H9 (cell line): ENCODE results near the gene DHDH. TPM values are rescaled to one million over a fixed set of nuclear protein-coding genes. Genes with fewer than 3 reads are reported as not detected.

Experiments
- DNase-seq: peaks from one replicate; pipeline ENCODE4 v3.0.0-alpha.2; 2017
- H2AFZ ChIP-seq: one replicate; pipeline ENCODE4 v1.6.1; 2013; ENCODE audit warnings: mild to moderate bottlenecking, low read length, control low read depth, moderate library complexity
- H2AK5ac ChIP-seq: 2 replicates; pipeline ENCODE4 v1.6.1; 2013; ENCODE audit warnings: low read length, control low read depth, mixed read lengths; ENCODE audit not compliant: insufficient read length
- H2BK120ac ChIP-seq: one replicate; pipeline ENCODE4 v1.6.1; 2013; ENCODE audit warnings: low read depth, mild to moderate bottlenecking, low read length, control low read depth, inconsistent platforms; ENCODE audit not compliant: poor library complexity, severe bottlenecking
- H2BK12ac ChIP-seq: 2 replicates; pipeline ENCODE4 v1.6.1; 2013; ENCODE audit warnings: low read length, control low read depth, mixed read lengths, low read depth; ENCODE audit not compliant: insufficient read length
- H2BK15ac ChIP-seq: 2 replicates; pipeline ENCODE4 v1.6.1; 2013; ENCODE audit warnings: low read depth, low read length, control low read depth
- H2BK20ac ChIP-seq: one replicate; pipeline ENCODE4 v1.6.1; 2013; ENCODE audit warnings: low read depth, mild to moderate bottlenecking, low read length, control low read depth, inconsistent platforms; ENCODE audit not compliant: poor library complexity, severe bottlenecking
- H2BK5ac ChIP-seq: 2 replicates; pipeline ENCODE4 v1.6.1; 2013; ENCODE audit warnings: low read length, control low read depth, mixed read lengths; ENCODE audit not compliant: insufficient read length
- H3K14ac ChIP-seq: 2 replicates; pipeline ENCODE4 v1.6.1; 2013; ENCODE audit warnings: low read length, control low read depth; ENCODE audit not compliant: insufficient read depth
- H3K18ac ChIP-seq: 2 replicates; pipeline ENCODE4 v1.6.1; 2013; ENCODE audit warnings: low read depth, mild to moderate bottlenecking, mixed read lengths, low read length, control low read depth; ENCODE audit not compliant: insufficient read length
- H3K23ac ChIP-seq: 2 replicates; pipeline ENCODE4 v1.6.1; 2013; ENCODE audit warnings: low read length, control low read depth, mixed read lengths, low read depth; ENCODE audit not compliant: insufficient read length
- H3K23me2 ChIP-seq: 2 replicates; pipeline ENCODE4 v1.6.1; 2013; ENCODE audit warnings: low read depth, mild to moderate bottlenecking, mixed read lengths, low read length, control low read depth; ENCODE audit not compliant: insufficient read length, poor library complexity, severe bottlenecking
- H3K27ac ChIP-seq: 2 replicates; pipeline ENCODE4 v1.5.1; 2013; ENCODE audit warnings: low read length, control low read depth, mixed read lengths, low read depth; ENCODE audit not compliant: insufficient read length
- H3K27me3 ChIP-seq: 2 replicates; pipeline ENCODE4 v1.6.1; 2013; ENCODE audit warnings: low read length, control low read depth, inconsistent platforms; ENCODE audit not compliant: insufficient read depth
- H3K4ac ChIP-seq: 2 replicates; pipeline ENCODE4 v1.6.1; 2013; ENCODE audit warnings: low read depth, mild to moderate bottlenecking, control low read depth, inconsistent platforms, low read length, moderate library complexity
- H3K4me1 ChIP-seq: 2 replicates; pipeline ENCODE4 v1.6.1; 2013; ENCODE audit warnings: low read length, control low read depth, inconsistent platforms; ENCODE audit not compliant: insufficient read depth
- H3K4me2 ChIP-seq: 2 replicates; pipeline ENCODE4 v1.6.1; 2013; ENCODE audit warnings: low read length, control low read depth, mixed read lengths; ENCODE audit not compliant: insufficient read length, insufficient read depth
- H3K56ac ChIP-seq: 2 replicates; pipeline ENCODE4 v1.6.1; 2013; ENCODE audit warnings: low read depth, mild to moderate bottlenecking, mixed read lengths, low read length, control low read depth; ENCODE audit not compliant: insufficient read length
- H3K79me1 ChIP-seq: 2 replicates; pipeline ENCODE4 v1.6.1; 2013; ENCODE audit warnings: low read depth, mild to moderate bottlenecking, moderate library complexity, low read length, control low read depth, inconsistent platforms; ENCODE audit not compliant: insufficient read depth, poor library complexity, severe bottlenecking
- H3K79me2 ChIP-seq: 2 replicates; pipeline ENCODE4 v1.6.1; 2013; ENCODE audit warnings: low read length, control low read depth, inconsistent platforms; ENCODE audit not compliant: insufficient read depth
- H3K9ac ChIP-seq: 2 replicates; pipeline ENCODE4 v1.6.1; 2013; ENCODE audit warnings: low read length, control low read depth, mixed read lengths; ENCODE audit not compliant: insufficient read length; ENCODE audit errors: extremely low read depth
- H3K9me3 ChIP-seq: one replicate; pipeline ENCODE4 v1.6.1; 2013; ENCODE audit warnings: low read depth, low read length, inconsistent platforms; ENCODE audit not compliant: control insufficient read depth
- H3T11ph ChIP-seq: one replicate; pipeline ENCODE4 v1.6.1; 2013; ENCODE audit warnings: mild to moderate bottlenecking, low read length, control low read depth, inconsistent platforms
- H4K20me1 ChIP-seq: one replicate; pipeline ENCODE4 v1.6.1; 2013; ENCODE audit not compliant: control insufficient read depth, insufficient read length, insufficient read depth
- H4K5ac ChIP-seq: 2 replicates; pipeline ENCODE4 v1.6.1; 2013; ENCODE audit warnings: low read depth, mild to moderate bottlenecking, mixed read lengths, low read length, control low read depth; ENCODE audit not compliant: insufficient read length
- H4K8ac ChIP-seq: replicated peaks from 2 replicates; pipeline ENCODE4 v1.6.1; 2013; ENCODE audit warnings: low read length, control low read depth, mixed read lengths, low read depth; ENCODE audit not compliant: insufficient read length
- H4K91ac ChIP-seq: 2 replicates; pipeline ENCODE4 v1.6.1; 2013; ENCODE audit warnings: low read depth, mild to moderate bottlenecking, moderate library complexity, mixed read lengths, low read length, control low read depth; ENCODE audit not compliant: insufficient read length
- H3K27ac Mint-ChIP-seq, 3 experiments: 2 replicates in 2 of 3; 3 replicates in 1 of 3; pipeline ENCODE4 v1.8.0; 2020 to 2021; ENCODE audit warnings: mixed read lengths in 3 of 3, mild to moderate bottlenecking in 1 of 3, moderate library complexity in 1 of 3
- H3K27me3 Mint-ChIP-seq: 2 replicates; pipeline ENCODE4 v1.8.0; 2021; ENCODE audit warnings: low read depth, mild to moderate bottlenecking, moderate library complexity, mixed read lengths
- H3K36me3 Mint-ChIP-seq, 3 experiments: 2 replicates in 2 of 3; 3 replicates in 1 of 3; pipeline ENCODE4 v1.8.0; 2020 to 2021; ENCODE audit warnings: low read depth in 3 of 3, mixed read lengths in 3 of 3; ENCODE audit not compliant: insufficient read depth in 1 of 3
- H3K4me1 Mint-ChIP-seq, 2 experiments: 2 replicates each; pipeline ENCODE4 v1.8.0; 2020; ENCODE audit warnings: mixed read lengths in 2 of 2
- H3K4me3 Mint-ChIP-seq, 2 experiments: 2 replicates in 1 of 2; 3 replicates in 1 of 2; pipeline ENCODE4 v1.8.0; 2020 to 2021; ENCODE audit warnings: mild to moderate bottlenecking in 2 of 2, mixed read lengths in 2 of 2, moderate library complexity in 1 of 2
- H3K9me3 Mint-ChIP-seq, 2 experiments: 2 replicates in 1 of 2; 3 replicates in 1 of 2; pipeline ENCODE4 v1.8.0; 2020; ENCODE audit warnings: mild to moderate bottlenecking in 2 of 2, mixed read lengths in 2 of 2, moderate library complexity in 1 of 2
- WGBS: extraction: QIAGEN DNeasy Blood & Tissue Kit; methylation state at CpG from one replicate; pipeline ENCODE4 v1.1.7; 2013; ENCODE audit warnings: missing lambda C conversion rate, low lambda C conversion rate, mixed read lengths; ENCODE audit not compliant: insufficient read length; ENCODE audit errors: extremely low coverage; 5-methylcytosine and 5-hydroxymethylcytosine counted together
- total RNA-seq: library from RNA; stranded (reverse); gene quantifications from 2 replicates; pipeline ENCODE4 v1.2.1, GENCODE V29; 2021
- TF ChIP-seq, protein P1 (sequence below): fragments of 200-600 bp; sonication (generic); conservative IDR thresholded peaks from 3 replicates; pipeline ENCODE4 v1.8.0; 2021; ENCODE audit warnings: antibody characterized with exemption, mild to moderate bottlenecking

DHDH gene
- total RNA-seq, 1 experiment from 2014 or later = 2.0 TPM

DNA sequence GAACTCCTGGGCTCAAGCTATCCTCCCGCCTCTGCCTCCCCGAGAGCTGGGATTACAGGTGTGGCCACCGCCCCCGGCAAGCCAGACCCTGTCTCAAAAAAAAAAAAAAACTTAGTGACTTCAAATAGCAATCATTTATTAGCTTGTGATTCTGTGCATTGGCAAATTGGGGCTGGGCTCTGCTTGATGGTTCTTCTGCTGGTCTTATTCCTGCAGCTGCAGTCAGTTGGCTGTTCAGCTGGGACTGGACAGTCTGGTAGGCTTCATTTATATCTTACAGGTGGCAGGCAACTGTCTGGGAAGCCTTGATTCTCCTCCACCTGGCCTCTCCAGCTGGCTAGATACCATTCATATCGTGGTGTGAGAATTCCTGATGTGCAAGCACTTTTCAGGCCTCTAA is 7.4 kb downstream of the DHDH start:
- Histone ChIP-seq H3K4me2 (no peak overlapping the region), H4K5ac (no peak overlapping the region), H2BK15ac (no peak overlapping the region), H3K9me3 (no peaks in the 10 kb centered on the region), H3T11ph (no peak overlapping the region), H3K79me2 (no peaks in the 10 kb centered on the region), H2AFZ (no peak overlapping the region), H3K9ac (no peak overlapping the region), H3K18ac (no peak overlapping the region), H4K8ac (no peak overlapping the region), H3K27me3 (no peaks in the 10 kb centered on the region; the same call in 1 of the 2 replicates), H4K20me1 (no peaks in the 10 kb centered on the region), H3K23me2 (no peaks in the 10 kb centered on the region), H3K23ac (no peak overlapping the region), H3K56ac (no peak overlapping the region), H3K4me1 (no peaks in the 10 kb centered on the region), H3K27ac (no peak overlapping the region), H2AK5ac (no peak overlapping the region), H2BK20ac (no peak overlapping the region), H3K79me1 (no peaks in the 10 kb centered on the region), H2BK12ac (no peak overlapping the region), H3K14ac (no peak overlapping the region), H4K91ac (no peak overlapping the region), H2BK5ac (no peak overlapping the region), H3K4ac (no peak overlapping the region), H2BK120ac (no peak overlapping the region)
- Mint-ChIP-seq H3K36me3 (peaks cover 10 to 22% (median 11%) of the 10 kb centered on the region in 3 experiments), H3K27me3 (peaks cover 2% of the 10 kb centered on the region; the same call in 1 of the 2 replicates), H3K4me3 (no peak overlapping the region), H3K27ac (no peak overlapping the region), H3K9me3 (peaks cover 0 to 2% of the 10 kb centered on the region in 2 experiments; a peak in 2 of 5 replicates), H3K4me1 (no peaks in the 10 kb centered on the region)
- DNase-seq = no peak
- no CpG with 5 or more reads among the region's 5 CpGs for WGBS
- TF ChIP-seq, protein P1, sequence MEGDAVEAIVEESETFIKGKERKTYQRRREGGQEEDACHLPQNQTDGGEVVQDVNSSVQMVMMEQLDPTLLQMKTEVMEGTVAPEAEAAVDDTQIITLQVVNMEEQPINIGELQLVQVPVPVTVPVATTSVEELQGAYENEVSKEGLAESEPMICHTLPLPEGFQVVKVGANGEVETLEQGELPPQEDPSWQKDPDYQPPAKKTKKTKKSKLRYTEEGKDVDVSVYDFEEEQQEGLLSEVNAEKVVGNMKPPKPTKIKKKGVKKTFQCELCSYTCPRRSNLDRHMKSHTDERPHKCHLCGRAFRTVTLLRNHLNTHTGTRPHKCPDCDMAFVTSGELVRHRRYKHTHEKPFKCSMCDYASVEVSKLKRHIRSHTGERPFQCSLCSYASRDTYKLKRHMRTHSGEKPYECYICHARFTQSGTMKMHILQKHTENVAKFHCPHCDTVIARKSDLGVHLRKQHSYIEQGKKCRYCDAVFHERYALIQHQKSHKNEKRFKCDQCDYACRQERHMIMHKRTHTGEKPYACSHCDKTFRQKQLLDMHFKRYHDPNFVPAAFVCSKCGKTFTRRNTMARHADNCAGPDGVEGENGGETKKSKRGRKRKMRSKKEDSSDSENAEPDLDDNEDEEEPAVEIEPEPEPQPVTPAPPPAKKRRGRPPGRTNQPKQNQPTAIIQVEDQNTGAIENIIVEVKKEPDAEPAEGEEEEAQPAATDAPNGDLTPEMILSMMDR = no peak
